Measurements from ENCODE around the gene FABP1. TPM values are rescaled to one million over a fixed set of nuclear protein-coding genes. Genes with fewer than 3 reads are reported as not detected.

Gene FABP1
- total RNA-seq, 2 donors from 2014 or later, result not detected

- ATAC-seq (ENCODE audit: insufficient number of reproducible peaks, low FRiP score, low read depth) (no peak), DNase-seq (ENCODE audit: low spot score) (no peak)
- Histone ChIP-seq H3K27ac (no peak overlapping the region), H3K27me3 (replicated peaks; ENCODE audit: insufficient read depth) (no peaks in the 10 kb centered on the region), H3K4me1 (ENCODE audit: control insufficient read depth in 1 of 2, low read depth in 2 of 2) (no peaks in the 10 kb centered on the region), H3K9me3 (no peaks in the 10 kb centered on the region), H3K4me3 (no peak overlapping the region), H3K36me3 (no peaks in the 10 kb centered on the region)
- TF ChIP-seq CTCF (IDR thresholded peaks at IDR 0.05), result no peak
Observed at GRCh38 chr2:88096708-88097107, 31.2 kb downstream of the FABP1 start.

DNA sequence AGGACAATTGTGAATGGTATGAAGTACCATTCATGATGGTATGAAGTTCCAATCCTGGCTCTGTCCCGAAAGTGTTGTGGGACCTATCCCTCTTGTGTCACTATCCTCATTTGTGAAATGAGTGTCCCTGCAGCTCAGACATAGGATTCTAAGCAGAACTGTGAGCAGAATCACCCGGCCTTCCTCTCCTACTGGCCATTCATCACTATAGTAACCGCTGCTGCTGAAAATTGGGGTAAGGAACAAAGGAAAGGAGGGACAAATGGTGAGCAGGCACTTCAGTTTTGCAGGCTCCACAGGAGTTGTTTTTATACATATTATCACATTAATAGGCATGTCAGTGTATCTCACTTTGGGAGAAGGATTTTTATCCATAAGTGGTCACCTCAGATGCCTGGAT lies 32.8 kb downstream of the FABP1 start:
- H3K4me3 ChIP-seq, result no peak overlapping the region
- no peak overlapping the region for H3K27ac ChIP-seq
- no peak for TF ChIP-seq CTCF (IDR thresholded peaks at IDR 0.05)
- no peaks in the 10 kb centered on the region for H3K9me3 ChIP-seq
- no peaks in the 10 kb centered on the region for H3K4me1 ChIP-seq (ENCODE audit: control insufficient read depth in 1 of 2, low read depth in 2 of 2)
- H3K36me3 ChIP-seq, result no peaks in the 10 kb centered on the region
- DNase-seq (ENCODE audit: low spot score) (no peak), ATAC-seq (ENCODE audit: insufficient number of reproducible peaks, low FRiP score, low read depth) (no peak)
- H3K27me3 ChIP-seq (replicated peaks; ENCODE audit: insufficient read depth), result no peaks in the 10 kb centered on the region

- no peaks in the 10 kb centered on the region for H3K4me1 ChIP-seq (ENCODE audit: control insufficient read depth in 1 of 2, low read depth in 2 of 2)
- TF ChIP-seq CTCF (IDR thresholded peaks at IDR 0.05), result no peak
- ATAC-seq (ENCODE audit: insufficient number of reproducible peaks, low FRiP score, low read depth) (no peak), DNase-seq (ENCODE audit: low spot score) (no peak)
- H3K36me3 ChIP-seq, result no peaks in the 10 kb centered on the region
- H3K27me3 ChIP-seq (replicated peaks; ENCODE audit: insufficient read depth), result no peaks in the 10 kb centered on the region
- no peak overlapping the region for H3K27ac ChIP-seq
- H3K9me3 ChIP-seq, result no peaks in the 10 kb centered on the region
- H3K4me3 ChIP-seq, result no peak overlapping the region
Observed at GRCh38 chr2:88092773-88093172, 35.1 kb downstream of the FABP1 start.

DNA sequence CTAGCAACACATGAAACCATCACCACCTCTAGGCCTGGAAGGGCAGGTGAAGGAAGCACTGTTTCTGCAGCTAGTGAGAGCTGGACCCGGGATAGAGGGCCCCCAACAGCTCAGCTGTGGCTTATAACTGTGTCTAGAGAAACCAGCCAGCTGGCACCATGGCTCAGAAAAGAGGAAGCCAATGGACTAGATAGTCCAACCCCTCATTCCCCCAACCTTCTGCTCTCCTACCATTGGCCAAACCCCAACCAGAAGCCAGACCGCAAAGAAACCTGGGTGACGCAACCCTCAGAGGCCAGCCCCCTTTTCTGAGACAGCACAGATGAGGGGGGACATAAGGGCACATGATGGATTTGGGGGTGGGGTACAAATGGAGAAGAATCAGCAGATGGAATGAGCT lies 35.9 kb downstream of the FABP1 start:
- Histone ChIP-seq H3K27ac (no peak overlapping the region), H3K27me3 (replicated peaks; ENCODE audit: insufficient read depth) (no peaks in the 10 kb centered on the region), H3K9me3 (no peaks in the 10 kb centered on the region), H3K4me3 (no peak overlapping the region), H3K36me3 (no peaks in the 10 kb centered on the region), H3K4me1 (ENCODE audit: control insufficient read depth in 1 of 2, low read depth in 2 of 2) (no peaks in the 10 kb centered on the region)
- TF ChIP-seq CTCF (IDR thresholded peaks at IDR 0.05), result no peak
- DNase-seq (ENCODE audit: low spot score) (no peak), ATAC-seq (ENCODE audit: insufficient number of reproducible peaks, low FRiP score, low read depth) (no peak)

GRCh38 chr2:88090446-88091283 lies 37.2 kb downstream of the FABP1 start:
- no peak overlapping the region for H3K4me3 ChIP-seq
- no peak for TF ChIP-seq CTCF (IDR thresholded peaks at IDR 0.05)
- H3K36me3 ChIP-seq, result no peaks in the 10 kb centered on the region
- no peak overlapping the region for H3K27ac ChIP-seq
- no peaks in the 10 kb centered on the region for H3K4me1 ChIP-seq (ENCODE audit: control insufficient read depth in 1 of 2, low read depth in 2 of 2)
- no peak for DNase-seq (ENCODE audit: low spot score)
- no peaks in the 10 kb centered on the region for H3K27me3 ChIP-seq (replicated peaks; ENCODE audit: insufficient read depth)
- no peak for ATAC-seq (ENCODE audit: insufficient number of reproducible peaks, low FRiP score, low read depth)
- H3K9me3 ChIP-seq, result no peaks in the 10 kb centered on the region

All from thoracic aorta (tissue), 2 donors.